ENCODE measurements around the gene CRBN. TPM values are rescaled to one million over a fixed set of nuclear protein-coding genes. Genes with fewer than 3 reads are reported as not detected.
A peak's percentile ranks its signal among the peaks of the same experiment; 100 is the strongest.

Gene CRBN
- total RNA-seq, 4 donors from 2014 or later, result 13.3 to 118 (median 44.6) TPM

DNA sequence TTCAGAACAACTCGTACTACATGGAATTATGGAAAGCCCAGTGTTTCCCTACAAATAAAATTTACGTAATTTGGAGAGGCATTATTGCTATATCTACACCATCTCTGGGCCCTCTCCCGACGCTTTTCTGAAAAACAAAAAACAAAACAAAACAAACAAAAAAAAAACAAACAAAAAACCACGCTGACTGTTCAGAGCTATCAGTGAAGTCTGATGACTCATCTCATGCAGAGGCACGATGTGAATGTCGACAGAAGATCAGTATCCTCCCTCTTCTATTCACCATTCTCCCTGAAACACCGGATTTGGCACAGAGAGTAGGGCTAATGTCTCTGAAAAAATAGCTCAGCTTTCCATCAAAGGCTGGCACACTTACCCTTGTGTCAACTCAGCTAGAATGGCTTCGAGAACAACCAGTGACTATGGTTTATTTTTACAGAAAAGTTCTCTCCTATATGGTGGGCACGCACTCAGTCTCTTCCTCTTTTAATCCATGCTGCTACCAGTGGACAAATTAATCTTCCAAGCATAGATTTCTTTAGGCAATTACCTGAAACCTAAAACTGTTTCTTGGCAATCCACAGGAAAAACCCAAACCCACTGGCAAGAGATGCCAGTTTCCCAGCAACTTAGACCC lies 1.5 kb downstream of the CRBN start:
- Histone ChIP-seq H3K27ac (peak overlapping the region in 1 of 4 donors; percentile 91), H3K9me3 (no peaks in the 10 kb centered on the region), H3K4me3 (peak overlapping the region in 2 of 4 donors; percentile 95 to 100), H3K36me3 (peaks cover 0 to 29% (median 6%) of the 10 kb centered on the region in 3 donors), H3K4me1 (peaks cover 7 to 47% (median 17%) of the 10 kb centered on the region in 3 donors), H3K27me3 (no peaks in the 10 kb centered on the region)
- TF ChIP-seq POLR2A (IDR thresholded peaks at IDR 0.05), result no peak
- TF ChIP-seq, protein P1, sequence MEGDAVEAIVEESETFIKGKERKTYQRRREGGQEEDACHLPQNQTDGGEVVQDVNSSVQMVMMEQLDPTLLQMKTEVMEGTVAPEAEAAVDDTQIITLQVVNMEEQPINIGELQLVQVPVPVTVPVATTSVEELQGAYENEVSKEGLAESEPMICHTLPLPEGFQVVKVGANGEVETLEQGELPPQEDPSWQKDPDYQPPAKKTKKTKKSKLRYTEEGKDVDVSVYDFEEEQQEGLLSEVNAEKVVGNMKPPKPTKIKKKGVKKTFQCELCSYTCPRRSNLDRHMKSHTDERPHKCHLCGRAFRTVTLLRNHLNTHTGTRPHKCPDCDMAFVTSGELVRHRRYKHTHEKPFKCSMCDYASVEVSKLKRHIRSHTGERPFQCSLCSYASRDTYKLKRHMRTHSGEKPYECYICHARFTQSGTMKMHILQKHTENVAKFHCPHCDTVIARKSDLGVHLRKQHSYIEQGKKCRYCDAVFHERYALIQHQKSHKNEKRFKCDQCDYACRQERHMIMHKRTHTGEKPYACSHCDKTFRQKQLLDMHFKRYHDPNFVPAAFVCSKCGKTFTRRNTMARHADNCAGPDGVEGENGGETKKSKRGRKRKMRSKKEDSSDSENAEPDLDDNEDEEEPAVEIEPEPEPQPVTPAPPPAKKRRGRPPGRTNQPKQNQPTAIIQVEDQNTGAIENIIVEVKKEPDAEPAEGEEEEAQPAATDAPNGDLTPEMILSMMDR (IDR thresholded peaks at IDR 0.05), result no peak
- WGBS, 2 donors, result 40 to 45% methylated on average over 10 of the region's 10 CpGs
- DNase-seq, result no peak
- intact Hi-C loops (cut with DNase I), result no loop called here

DNA sequence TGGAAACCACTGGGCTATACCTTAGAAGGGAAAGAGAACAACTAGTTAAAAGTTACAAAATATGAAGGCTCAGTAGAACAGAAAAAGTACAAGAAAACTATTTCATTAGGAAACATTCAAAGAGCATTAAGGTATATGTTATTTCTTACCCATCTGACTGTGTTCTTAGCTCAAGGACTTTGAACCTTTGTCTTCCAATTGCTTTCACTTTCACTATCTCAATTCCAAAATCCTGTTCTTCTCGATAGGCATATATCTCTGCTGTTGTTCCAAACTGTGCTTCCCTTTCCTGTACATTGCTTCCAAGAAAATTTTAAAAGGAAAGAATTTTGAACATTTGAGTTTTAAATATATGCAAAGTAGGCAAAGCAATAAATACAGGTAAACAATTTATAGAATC lies 6.9 kb downstream of the CRBN start:
- H3K9me3 ChIP-seq, result no peaks in the 10 kb centered on the region

DNA sequence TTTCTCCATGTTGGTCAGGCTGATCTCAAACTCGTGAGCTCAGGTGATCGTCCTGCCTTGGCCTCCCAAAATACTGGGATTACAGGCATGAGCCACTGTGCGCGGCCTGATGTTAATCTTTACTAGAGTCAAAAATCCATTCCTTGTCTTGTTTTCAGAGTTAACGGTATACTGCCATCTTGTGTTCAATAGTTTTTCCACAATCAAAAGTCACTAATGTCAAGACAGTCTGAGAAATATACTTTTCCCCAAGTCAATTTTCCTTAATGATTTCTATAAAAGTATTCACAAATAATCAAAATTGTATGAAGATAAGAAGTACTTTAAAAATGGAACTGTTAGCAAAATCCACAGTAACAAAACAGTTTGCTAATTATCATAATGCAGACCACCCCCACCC lies 8.5 kb downstream of the CRBN start:
- Histone ChIP-seq H3K4me1 (peaks cover 0 to 32% (median 0%) of the 10 kb centered on the region in 3 donors), H3K9me3 (no peaks in the 10 kb centered on the region), H3K27me3 (no peaks in the 10 kb centered on the region), H3K36me3 (peaks cover 9 to 98% (median 19%) of the 10 kb centered on the region in 3 donors), H3K4me3 (no peak overlapping the region), H3K27ac (no peak overlapping the region)
- no peak for DNase-seq
- intact Hi-C loops (cut with DNase I), result no loop called here
- TF ChIP-seq POLR2A (IDR thresholded peaks at IDR 0.05), result no peak
- TF ChIP-seq, protein P1 (IDR thresholded peaks at IDR 0.05), result peak in 4 of 6 experiments; percentile 20 to 44 (median 24)
- WGBS, 2 donors, result 59 to 64% methylated on average over 5 of the region's 5 CpGs

More for the DNA sequence above, 6.9 kb downstream of the CRBN start:
- no peak for TF ChIP-seq POLR2A (IDR thresholded peaks at IDR 0.05)
- TF ChIP-seq, protein P1 (IDR thresholded peaks at IDR 0.05), result no peak
- Histone ChIP-seq H3K27me3 (no peaks in the 10 kb centered on the region), H3K4me3 (peak overlapping the region in 1 of 4 donors; percentile 18), H3K4me1 (peaks cover 0 to 47% (median under 1%) of the 10 kb centered on the region in 3 donors), H3K36me3 (peaks cover 9 to 82% (median 13%) of the 10 kb centered on the region in 3 donors), H3K27ac (peak overlapping the region; percentile 15 to 77 (median 68))
- DNase-seq, result no peak
- intact Hi-C loops (cut with DNase I), result no loop called here
- WGBS, 2 donors, result 24 to 30% methylated on average over 1 of the region's 1 CpG

DNA sequence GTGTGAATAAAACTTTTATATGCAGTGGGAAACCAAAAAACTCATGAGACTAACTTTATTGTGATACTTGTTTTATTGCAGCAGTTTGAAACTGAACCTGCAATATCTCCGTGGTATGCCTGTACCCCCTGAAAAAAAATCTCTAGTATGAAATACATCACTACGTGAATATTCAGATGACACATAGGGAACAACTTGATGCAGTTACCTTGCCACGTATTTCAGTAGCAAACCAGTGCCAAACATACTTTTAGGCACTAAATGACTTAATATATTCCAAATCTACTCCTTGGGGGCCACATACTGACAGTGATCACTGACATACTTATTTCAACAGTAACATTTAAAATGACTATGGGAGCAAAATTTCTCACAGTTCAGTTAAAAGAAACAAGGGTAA lies 13.8 kb downstream of the CRBN start:
- 84 to 92% methylated on average over 3 of the region's 3 CpGs for WGBS, 2 donors
- no peak overlapping the region for H3K4me3 ChIP-seq
- H3K9me3 ChIP-seq, result no peaks in the 10 kb centered on the region
- H3K4me1 ChIP-seq, result no peaks in the 10 kb centered on the region
- H3K27ac ChIP-seq, result no peak overlapping the region
- no peak for TF ChIP-seq POLR2A (IDR thresholded peaks at IDR 0.05)
- TF ChIP-seq, protein P1 (IDR thresholded peaks at IDR 0.05), result no peak
- peaks cover 0 to 99% (median 13%) of the 10 kb centered on the region in 3 donors for H3K36me3 ChIP-seq
- H3K27me3 ChIP-seq, result no peaks in the 10 kb centered on the region
- intact Hi-C loops (cut with DNase I), result no loop called here
- no peak for DNase-seq

DNA sequence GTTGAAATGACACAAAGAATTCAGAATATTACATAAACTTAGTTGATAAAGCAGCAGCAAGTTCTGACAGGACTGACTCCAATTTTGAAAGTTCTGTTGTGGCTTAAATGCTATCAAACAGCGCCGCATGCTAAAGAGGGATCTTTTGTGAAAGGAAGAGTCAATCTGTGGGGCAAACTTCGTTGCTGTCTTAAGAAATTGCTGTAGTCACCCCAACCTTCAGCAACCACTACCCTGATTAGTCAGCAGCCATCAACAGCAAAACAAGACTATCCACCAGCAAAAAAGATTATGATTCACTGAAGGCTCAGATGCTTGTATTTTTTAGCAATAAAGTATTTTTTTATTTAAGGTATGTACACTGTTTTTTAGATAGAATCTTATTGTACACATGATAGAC lies 14.2 kb downstream of the CRBN start:
- TF ChIP-seq, protein P1 (IDR thresholded peaks at IDR 0.05), result no peak
- no peak for TF ChIP-seq POLR2A (IDR thresholded peaks at IDR 0.05)
- H3K27ac ChIP-seq, result no peak overlapping the region
- 60 to 65% methylated on average over 3 of the region's 3 CpGs for WGBS, 2 donors
- no peak for DNase-seq
- peaks cover 0 to 99% (median 13%) of the 10 kb centered on the region in 3 donors for H3K36me3 ChIP-seq
- no peaks in the 10 kb centered on the region for H3K4me1 ChIP-seq
- no peaks in the 10 kb centered on the region for H3K9me3 ChIP-seq
- intact Hi-C loops (cut with DNase I), result no loop called here
- no peaks in the 10 kb centered on the region for H3K27me3 ChIP-seq
- no peak overlapping the region for H3K4me3 ChIP-seq
